NCI-H1694 treated with DMSO at 0.1 percent for 48 hours (cell line): ENCODE measurements around the gene ABHD16B.
A peak's percentile ranks its signal among the peaks of the same experiment; 100 is the strongest.
"Not testable (repeated sequence)": the region's sequence is repeated elsewhere in the genome, so short reads cannot be mapped to it uniquely, and the experiment has no call there.

Source experiments
- DNase-seq: peaks from one replicate; lab custom pipeline; 2025; lab: John Stamatoyannopoulos, UW

ABHD16B gene

DNA sequence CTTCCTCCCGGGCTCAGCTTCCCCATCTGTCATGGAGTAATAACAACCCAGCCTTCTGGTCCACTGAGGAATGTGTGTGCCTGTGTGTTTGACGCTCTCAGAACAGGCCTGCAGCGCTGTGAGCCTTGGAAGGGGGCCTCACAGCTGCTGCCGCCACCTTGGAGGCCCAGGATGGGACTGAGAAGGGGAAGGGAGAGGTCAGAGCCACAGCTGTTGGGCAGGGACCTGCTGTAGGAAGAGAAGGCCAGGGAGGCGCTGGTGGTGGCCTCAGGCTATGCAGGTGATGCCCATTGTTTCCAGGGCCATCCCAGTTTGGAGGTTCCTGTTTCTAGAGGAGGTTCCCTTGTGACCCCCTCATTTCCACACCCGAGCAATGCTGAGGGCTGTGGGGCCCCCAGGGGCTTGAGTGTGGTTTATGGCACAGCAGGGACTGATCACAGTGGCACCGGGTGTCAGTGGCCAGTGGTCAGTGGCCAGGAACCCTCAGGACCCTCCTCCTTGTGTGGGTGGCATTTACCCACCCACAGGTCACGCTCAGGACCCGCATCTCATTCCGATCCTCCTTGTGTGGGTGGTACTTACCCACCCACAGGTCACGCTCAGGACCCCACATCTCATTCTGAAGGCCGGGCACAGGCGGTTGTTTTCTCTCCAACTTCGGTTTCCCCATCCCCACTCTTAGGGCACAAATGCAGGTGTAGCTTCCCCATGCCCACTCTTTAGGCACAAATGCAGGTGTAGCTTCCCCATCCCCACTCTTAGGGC is 17.8 kb downstream of the ABHD16B start:
- DNase-seq, result no peak

DNA sequence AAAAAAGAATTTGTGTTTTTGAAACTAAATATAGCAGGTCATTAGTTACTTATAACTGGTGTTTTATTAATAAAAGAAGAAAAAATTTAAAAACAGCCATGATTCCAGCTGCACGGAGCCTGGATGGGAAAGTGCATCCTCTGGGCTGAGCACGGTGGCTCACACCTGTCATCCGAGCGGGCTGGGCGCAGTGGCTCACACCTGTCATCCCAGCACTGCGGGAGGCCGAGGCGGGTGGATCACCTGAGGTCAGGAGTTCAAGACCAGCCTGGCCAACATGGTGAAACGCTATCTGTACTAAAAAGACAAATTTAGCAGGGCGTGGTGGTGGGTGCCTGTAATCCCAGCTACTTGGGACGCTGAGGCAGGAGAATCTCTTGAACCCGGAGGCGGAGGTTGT is 19.6 kb downstream of the ABHD16B start:
- DNase-seq, result not testable (repeated sequence)

DNA sequence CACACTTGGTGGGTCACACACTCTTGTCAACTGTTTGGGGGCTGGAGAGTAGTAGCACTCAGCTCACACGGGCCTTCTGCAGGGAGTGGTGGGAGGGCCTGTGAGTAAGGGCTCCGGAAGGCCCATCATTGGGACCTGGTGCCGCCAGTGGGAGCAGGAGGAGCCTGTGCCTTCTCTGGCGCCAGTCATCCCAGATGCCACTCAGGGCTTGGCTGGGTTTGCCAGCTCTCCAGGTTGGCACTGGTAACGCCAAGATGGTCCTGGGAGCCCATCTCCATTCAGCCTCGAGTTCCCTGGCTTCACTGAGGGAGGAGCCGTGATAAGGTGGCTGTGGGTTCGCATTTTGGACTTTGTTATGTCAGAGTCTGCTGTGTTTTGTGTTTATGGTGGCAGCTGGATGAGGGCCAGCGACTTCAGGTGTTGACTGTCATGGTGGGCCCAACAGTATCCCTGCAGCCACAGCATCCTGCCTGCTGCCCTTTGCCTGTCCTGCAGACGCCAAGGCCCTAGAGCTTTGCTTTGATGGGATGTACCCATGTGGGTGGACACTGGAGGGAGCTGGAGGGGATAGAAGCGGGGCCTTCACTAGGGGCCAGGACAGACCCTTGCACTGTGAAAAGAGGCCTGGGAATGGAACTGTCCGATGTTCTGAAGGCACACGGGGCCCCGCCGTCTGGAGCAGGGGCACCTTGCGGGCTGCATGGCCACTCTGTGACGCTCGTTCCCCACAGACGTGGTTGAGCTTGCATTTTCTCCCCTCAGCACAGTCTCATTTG is 20.3 kb downstream of the ABHD16B start:
- DNase-seq, result no peak

DNA sequence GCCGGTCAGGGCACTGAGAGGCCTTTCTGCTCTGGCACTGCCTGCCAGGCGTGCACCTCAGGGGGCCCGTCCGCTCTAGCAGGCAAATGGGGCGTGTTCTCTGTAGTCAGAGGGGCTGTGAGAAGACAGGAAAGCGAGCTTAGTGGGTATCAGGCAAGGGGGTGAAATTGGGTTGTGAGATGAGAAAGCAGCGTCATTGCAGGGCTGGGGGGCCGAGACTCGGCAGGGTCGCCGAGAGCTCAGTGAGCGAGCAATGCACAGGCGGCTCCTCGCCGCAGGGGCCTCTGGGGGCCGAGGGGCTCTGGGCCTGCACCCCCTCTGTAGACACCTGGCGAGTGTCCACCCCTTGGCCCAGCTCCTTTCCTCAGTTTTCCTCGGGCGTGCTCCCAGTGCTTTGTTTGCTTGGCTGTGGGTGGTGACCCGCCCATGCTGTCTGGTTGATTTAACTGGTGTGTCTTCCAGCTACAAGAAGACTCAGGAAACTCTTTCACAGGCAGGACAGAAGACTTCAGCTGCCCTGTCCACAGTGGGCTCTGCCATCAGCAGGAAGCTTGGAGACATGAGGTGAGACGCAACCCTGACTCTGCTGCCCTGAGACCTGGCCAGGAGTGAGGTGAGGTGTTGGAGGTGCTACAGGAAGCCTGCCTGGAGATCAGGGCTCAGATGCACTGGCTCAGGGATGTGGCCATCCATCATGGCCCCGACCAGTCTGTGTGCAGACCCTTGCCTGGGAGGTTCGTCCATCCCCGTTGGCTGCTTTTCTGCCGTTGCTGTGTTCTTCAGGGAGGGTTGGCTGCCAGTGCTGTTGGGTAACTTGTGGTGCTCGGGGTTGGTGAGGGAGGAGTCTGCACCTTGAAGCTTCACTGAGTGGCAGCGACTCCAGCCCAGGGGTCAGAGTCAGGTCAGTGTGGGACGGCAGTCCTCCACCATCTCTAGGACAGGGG is 21.2 kb downstream of the ABHD16B start:
- DNase-seq, result no peak

DNA sequence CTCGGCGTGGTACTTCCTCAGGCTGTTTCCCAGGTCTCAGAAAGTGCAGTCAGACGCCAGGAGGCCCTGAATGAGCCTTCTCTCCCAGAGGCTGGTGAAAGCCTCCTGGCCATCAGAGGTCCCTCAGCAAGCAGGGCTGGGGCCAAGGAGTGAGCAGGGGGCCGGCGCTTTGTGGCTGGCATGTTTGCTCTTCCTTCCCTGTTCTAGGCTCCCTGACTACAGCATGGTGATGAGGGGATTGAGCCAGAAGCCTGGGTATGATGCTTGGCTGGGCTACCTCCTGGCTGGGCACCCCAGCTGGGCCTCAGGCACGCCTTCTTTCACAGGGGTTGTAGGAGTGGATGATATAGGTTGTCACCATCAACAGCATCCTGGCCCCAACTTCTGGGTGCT is 21.9 kb downstream of the ABHD16B start:
- DNase-seq, result no peak

DNA sequence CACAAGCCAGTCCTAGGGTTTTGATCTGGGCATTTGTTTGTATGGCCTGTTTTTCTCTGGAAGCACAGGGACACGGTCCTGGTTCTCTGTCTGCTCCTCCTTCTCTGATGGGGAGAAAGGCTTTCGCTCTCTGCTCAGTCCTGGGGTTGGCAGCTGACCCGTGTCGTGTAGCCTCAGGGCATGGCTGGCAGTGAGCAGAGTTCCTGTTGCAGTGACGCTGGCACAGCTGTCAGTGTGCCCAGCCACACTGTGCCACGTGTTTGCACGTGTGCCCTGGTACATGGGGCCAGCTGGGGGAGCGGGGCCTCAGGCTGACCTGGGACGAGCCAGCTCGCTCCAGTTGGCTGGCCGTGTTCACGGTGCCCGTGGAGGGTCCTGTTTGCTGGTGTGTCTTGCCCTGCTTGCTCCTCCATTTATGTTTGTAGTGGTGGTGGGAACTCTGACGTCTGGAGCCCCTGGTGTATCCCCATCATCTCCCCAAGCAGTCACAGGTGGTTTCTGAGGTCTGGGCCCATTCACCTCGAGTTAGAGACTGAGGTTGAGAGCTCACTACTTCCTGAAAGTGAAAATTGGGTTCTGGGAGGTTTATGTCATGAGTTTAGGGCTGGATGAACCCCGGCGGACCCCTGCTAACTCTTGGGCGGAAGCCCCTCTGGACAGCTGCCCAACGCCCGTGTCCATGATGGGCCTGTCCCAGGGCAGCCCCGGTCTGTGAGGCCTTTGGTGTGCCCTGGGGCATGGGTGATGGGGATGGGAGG is 23.4 kb downstream of the ABHD16B start:
- DNase-seq, result no peak

DNA sequence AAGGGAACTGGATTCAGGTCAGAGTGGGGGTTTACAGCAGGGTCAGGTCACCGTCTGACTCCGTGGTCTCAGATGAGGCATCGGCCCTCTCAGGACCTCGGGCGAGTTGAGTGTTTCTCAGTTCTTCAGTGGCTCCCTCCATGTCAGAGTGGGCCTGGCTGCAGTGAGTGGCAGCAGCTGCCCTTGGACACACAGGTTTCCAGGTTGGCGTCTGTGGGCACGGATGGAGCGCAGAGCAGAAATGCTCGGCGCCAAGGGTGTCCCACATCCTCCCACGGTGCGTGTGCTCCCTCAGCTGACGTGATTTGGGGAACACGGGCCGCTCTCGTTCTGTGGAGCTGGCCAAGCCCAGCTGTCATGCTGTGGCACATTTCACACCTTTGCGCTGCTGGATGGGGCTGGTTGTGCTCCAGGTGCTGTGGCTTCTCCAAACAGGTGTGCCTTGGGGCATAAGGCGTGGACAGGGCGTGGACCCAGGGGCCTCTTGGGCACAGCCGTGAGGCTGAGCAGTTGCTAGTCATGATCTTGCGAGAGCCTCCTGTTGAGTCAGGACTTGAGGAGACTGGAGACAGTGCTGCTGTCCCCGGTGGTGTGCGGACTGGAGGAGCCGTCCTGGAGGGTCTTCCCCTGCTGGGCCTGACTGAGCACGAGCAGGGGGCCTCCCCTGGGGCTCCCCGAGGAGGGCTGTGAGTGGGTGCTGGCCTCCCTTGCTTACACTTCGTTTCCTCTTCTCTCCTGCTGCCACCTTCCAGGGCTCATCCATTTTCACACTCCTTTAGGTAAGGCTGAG is 24.2 kb downstream of the ABHD16B start:
- no peak for DNase-seq

DNA sequence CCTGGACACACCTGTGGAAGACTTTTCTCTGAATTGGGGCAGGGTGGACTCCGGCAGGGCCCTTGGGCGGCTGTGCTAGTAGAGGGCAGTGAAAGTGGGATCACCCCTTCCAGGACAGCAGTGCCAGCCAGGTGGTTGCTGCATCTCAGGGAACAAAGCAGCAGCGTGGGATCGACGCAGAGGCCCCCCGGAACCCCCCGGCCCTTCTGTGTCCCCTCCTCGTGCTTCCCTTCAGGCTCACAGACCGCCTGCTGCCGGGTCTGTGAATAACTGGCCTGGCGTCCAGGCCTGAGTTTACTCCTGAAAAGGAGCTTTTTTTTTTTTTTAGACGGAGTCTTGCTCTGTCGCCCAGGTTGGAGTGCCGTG is 24.7 kb downstream of the ABHD16B start:
- no peak for DNase-seq

DNA sequence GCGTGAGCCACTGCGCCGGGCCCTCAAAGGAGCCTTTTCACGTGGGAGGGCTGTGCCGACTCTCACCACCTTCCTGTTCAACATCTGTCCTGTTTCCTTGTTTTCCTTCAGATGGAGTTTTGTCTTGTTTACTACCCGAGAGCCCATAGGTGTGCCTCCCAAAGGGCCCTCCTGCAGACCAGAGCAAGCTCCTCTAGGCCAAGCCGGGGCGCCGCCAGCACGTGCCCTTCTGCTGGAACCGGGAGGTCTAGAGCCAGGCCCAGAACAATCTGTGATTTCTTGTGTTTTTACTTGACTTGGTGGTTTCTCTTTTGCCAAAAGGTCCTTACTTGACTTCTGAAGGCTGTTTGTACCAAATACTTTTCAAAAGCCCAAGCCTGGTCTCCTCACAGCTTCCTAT is 25.6 kb downstream of the ABHD16B start:
- DNase-seq, result no peak

DNA sequence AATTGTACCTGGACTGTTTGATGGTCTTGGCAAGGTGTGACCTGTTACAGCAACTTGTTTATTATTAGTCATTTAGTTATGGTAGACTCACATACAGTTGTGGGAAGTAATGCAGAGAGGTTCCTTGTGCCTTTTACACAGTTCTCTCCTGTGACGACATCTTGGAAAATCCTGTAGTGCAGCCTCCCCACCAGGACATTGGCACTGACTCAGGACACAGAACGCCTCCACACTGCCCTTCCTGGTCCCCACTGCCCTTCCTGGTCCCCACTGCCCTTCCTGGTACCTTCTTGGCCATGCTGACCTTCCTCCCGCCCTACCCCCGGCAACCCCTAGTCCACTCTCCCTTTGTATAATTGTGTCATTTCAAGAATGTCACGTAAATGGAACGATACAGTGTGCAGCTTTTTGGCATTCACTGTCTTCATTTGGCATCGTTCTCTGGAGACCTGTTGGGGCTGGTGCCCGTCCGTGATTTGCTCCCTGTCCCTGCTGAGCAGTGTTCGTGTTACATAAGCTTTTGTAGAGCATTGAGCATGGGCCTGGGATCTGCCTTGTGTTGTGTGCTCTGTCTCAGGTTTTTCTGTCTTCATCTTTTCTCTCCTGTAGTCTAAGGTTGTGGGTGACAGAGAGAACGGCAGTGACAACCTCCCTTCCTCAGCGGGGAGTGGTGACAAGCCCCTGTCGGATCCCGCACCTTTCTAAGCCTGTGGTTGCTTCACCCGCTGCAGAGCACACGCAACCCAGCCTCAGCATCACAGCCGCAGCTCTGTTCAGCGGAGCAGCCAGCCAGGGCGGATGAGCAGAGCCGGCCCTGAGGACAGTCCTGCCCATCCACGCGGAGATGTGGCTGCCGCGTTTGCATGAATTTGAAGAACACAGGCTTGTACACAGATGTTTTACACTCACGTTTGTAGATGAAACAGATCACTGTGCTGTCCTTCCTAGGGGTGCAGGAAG is 28.2 kb downstream of the ABHD16B start:
- no peak for DNase-seq

DNA sequence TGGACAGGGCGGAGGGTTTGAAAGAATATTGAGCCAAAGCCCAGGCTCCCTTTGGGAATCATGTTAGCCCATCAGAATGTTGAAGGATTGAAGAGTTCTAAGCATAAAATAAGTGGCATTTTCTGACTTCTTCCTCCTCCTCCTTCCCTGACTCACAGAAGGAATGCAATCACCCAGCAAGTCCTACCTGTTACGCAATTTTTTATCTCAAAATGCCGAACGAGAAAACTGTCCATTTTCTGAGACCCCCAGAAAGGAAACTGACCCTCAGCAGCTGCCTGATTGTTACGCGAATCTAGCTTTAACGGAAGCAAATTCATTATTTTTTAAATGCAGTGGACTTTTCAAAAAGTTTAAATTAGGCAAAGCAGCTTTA is 28.9 kb downstream of the ABHD16B start:
- DNase-seq, result no peak

DNA sequence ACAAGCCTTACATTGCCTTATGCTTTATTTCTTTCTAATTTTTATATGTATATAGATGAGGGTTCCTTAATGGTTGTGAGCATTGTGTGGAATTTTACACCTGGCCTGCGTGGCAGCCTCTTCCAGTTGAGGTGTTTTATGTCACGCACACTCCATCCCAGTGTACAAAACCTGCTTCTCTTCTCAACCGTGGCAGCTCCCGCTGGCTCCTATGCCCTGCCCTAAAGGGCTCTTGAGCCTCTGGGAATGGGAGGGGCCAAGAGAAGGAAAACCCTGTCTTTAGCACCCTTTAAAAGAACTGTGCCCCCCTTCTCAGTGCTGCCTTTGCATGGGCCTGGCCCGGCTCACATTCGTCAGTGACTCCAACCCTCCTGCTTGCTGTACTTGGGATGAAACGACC is 29.3 kb downstream of the ABHD16B start:
- no peak for DNase-seq

DNA sequence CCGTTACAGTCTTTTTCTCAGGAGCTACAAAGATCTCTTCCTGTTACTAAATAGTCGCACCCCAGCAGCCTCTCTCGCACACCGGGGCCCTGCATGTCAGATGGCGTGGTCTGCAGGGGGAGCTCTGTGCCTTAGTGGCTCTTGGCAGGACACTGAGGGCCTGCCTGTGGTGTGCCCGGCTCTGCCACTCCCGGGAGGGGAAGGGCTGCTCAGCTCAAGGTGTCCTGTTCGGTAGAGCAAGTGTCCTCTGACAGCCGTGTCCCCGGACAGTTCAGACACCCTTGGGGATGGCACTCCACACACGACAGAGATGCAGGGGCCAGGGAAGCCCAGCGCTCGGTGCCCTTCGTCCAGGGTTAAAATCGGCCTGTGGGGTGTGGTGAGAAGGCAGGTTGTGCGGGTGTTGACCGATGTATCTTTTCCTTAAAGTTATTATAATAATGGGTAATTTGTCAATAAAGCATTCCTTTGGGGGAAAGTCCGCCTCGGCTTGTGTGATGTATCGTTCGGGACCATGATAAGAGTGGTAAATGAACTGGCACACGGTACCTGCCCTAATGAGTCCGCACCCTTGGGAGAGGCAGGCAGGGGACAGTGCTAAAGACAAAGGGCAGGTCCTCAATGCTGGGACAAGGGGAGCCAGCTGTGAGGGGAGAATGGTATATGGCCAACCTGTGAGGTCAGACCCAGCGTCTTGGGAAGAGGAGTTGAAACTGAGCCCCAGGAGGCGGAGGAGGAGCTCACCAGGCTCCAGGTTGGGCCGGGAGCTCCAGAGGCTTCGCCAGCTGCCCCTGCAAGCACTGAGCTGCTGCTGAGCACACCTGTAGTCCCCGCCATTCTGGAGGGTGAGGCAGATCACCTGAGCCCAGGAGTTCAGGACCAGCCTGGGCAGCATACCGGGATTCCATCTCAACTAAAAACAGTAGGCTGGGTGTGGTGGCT is 30.0 kb downstream of the ABHD16B start:
- DNase-seq, result no peak

DNA sequence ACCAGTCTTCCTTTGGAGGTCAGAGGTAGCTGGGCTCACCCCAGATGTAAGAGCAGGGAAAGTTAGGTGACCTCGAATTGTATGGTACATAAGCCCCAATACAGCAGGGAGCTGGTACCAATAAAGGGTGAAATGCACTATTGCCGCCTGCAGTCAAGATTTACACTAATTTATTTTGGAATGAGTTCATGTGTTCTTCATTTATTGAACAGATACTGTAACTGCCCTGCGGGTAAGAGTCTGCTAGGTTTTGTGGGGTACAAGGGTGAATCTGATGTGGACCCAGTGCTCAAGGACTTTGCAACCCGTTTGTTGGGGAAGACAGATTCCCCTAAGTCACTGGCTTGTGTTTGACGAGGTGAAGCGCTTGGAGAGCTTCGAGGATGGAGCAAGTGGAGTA is 31.1 kb downstream of the ABHD16B start:
- DNase-seq, result no peak

DNA sequence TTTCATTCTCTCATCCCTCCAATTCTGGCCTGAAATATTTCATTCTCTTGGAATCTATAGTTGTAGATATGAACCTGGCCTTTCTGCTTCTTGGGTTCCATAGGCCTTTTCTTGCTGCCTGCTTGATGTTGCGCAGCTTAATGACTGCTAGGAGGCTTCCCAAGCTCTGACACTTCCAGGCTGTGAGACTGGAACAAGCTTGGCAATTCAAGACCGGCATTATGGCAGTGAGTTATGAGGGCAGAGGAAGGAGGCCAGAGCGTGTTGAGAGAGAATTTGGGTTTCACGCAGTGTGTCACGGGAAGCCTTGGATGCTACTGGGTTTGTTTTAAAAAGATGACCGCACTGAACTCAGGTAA is 32.7 kb downstream of the ABHD16B start:
- no peak for DNase-seq

DNA sequence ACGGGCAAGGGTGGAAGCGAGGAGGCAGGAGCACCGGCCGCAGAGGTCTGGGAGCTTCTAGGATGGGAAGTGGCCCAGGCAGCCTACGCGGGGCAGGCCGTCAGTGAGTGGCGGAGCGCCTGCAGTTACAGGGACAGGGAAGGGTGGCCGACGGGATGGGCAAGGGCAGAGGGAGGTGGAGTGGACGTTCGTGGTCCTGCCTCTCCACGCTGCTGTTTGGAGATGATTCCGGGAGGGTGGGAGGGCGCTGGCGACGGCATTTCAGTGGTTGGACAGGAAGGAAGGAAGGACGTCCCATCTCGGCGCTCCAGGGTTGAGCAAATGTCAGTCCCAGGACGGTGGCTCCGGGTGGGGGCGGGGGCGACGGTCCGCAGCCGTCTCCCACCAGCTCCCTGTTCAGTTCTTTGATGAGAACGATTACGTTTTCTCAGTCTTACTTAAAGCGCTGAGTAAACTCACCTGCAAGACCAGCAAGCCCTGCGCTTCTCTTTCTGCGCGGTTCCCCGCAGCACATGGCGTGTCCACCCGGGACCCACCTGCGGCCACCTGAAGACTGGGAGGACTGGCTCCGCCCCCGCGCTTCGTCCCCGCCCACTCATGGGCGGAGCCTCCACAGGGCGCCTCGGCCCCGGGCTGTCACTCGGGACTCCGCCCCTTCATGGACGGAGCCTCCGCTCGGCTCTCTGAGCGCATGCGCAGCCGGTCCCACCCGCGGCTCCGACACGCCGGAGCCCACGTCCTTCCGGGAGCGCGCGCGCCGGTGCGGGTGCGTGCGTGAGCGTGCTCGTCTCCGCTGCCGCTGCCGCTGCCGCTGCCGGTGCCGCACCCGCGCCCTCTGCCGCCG is 33.3 kb downstream of the ABHD16B start, which contains the start of gene DNAJC5:
Gene DNAJC5, plus strand, starts transcription at position 769 of the 844 bp plus-strand sequence. CDS start 33,220 bp downstream, outside the sequence.
- DNase-seq, result peak; percentile 53

DNA sequence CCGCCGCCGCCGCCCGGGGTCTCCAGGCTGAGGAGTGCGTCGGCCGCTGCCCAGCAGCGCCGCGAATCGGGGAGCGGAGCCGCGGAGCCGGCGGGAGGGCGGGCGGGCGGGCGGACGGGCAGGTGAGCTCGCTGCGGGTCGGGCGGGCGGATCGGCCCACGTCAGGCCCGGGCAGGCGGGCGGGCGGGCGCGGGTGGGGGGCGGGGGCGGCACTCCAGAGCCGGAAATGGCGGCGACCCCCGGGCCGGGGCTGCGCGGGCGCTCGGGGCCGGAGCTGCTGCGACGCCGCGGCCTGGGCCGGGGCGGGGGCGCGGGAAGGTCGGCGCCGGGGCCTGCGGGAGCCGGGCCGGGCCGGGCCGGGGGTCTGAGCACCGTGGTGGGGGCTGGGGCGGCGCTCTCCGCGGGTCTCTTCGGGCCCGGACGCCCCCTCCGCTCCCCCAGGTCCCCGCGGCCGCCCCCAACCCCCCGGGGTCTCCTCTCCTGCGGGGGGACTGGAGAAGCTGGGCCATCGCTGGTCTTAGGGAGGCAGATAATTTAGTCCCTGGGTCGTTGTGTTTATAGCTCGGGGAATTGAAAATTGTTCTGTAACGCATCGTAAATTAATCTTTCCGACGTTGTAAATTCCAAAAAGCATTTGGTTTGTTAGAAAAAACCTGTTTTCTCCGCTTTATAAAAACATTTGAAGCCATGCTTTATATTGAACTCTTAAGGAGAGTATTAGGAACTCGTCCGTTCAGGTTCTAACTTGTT is 34.1 kb downstream of the ABHD16B start:
- no peak for DNase-seq
